Measurements from ENCODE around the gene GRK5.

Gene GRK5

DNA sequence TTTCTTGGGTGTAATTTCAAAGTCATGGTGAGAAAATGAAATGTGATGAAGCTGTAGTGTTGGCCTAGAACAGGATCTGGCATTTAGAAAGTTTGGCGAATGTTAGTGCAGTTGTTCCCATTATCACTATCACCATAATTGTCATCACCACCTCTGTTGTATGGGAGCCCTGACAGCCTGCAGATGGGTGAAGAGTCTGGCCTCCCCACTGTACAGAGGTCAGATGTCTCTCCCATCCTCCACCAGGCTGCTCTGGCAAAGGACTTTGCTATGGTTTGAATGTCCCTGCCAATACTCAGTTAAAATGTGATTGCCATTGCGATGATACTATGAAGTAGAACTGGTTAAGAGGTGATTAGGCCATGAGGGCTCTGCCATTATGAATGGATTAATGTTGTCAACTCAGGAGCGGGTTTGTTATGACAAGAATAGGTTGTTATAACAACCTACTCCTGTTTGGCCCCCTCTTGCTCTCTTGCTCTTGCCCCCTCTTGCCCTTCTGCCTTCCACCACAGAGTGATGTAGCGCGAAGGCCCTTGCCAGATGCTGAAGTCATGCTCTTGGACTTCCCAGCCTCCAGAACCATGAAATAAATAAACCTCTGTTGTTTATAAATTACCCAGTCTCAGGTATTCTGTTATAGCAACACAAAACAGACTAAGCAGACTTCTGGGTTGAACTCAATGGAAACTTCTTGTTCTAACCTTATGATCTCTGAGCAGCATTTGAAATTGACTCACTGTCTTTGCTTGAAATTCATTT is 90.0 kb downstream of the GRK5 start:
- DNase-seq (ENCODE audit: low read depth) = no peak

GRCh38 chr10:119298810-119299209 is 91.4 kb downstream of the GRK5 start:
- no peak for DNase-seq (ENCODE audit: low read depth)

- DNase-seq (ENCODE audit: low read depth) = no peak
Measured at GRCh38 chr10:119299531-119299930, 92.2 kb downstream of the GRK5 start.

GRCh38 chr10:119301397-119301796 is 94.0 kb downstream of the GRK5 start:
- DNase-seq (ENCODE audit: low read depth) = peak; percentile 54

DNA sequence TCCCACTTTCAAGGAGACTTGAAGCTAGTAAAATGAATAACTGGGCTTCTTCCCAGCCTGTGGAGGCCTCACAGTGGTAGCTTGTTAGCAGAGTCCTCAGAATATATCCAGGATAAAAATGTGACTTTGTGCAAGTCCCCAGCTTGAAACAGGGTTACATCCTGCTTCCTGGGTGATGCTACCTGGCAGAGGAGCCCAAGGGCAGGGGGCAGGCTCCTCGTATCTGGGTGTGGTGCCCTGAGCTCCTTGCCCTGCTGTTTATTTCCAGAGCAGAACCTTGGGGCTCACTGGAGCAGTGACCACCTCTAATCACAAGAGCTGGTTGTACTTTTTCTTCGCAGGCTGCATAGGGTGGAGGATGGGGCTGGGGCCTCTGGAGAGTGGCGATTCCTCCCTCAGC is 94.8 kb downstream of the GRK5 start:
- DNase-seq (ENCODE audit: low read depth) = no peak

GRCh38 chr10:119302591-119303253 is 95.4 kb downstream of the GRK5 start:
- no peak for DNase-seq (ENCODE audit: low read depth)

DNA sequence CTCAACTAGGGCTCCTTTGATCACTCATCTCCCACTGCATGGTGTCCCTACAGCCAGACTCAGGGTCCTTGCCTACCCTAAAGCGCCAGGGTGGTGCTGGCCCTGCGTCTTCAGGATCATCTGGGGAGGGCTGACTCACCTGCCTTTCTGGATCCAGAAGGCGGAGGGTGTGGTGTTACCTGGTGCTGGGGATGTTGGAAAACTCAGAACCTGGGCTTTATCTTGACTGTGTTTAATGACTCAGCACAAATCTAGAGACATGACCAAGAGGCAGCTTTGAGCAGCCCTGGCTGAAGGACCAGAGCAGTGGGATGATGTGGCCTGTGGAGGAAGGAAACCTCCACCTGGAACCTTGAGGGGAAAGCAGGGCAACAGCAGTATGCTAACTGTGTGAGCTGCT is 96.5 kb downstream of the GRK5 start:
- DNase-seq (ENCODE audit: low read depth) = no peak

GRCh38 chr10:119304541-119304940 is 97.2 kb downstream of the GRK5 start:
- DNase-seq (ENCODE audit: low read depth) = no peak

DNA sequence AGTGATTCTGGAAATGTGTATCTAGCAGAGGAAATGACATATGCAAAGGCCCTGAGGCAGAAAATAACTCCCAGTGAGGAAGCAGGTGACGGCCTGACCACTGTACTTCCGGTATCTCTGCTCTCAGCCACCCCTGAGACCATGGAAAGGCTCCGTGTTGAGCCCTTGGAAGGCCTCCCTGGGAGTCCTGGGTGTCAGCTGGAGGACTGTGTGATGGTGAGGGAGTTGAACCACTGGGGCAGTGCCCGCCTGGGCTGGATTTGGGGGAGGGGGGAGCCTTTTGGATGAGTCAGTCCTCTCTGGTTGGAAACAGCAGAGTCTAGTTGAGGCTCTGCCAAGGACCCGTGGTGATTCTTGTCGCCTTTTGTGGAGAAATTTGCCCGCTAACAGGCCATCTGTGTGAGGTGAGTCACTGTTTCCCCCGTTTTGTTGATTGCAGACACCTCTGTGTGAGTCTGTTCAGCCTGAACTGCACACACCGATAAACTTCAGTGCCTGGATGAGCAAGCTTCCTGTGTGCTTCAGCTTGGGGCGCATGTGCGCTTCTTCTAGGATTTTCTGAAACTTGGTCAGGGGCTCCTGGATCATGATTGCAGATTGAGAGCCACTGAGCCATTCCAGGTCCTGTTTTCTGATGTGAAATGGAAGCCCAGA is 98.6 kb downstream of the GRK5 start:
- DNase-seq (ENCODE audit: low read depth) = peak; percentile 74

DNA sequence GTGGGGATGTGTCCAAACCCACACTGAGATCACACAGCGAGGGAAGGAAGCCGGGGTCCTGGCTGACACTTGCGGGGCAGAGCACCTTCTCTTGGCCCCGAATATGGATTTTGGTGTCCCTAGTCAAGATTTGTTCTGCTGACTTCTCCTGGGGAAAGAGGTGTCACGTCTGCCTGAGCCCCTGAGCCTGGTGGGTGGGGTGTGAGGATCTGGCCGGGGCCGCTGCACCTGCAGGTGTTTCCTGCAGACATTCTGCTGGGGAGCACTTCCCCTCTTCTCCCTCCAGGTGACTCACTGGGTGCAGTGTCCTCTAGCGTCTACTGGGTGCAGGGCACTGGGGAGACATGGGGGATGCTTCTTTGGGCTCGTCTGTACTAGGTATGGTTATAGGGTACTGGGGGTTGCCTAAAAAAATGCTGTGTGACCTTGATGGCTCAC is 99.2 kb downstream of the GRK5 start:
- DNase-seq (ENCODE audit: low read depth) = peak; percentile 54

- no peak for DNase-seq (ENCODE audit: low read depth)
Measured at GRCh38 chr10:119306986-119307392, 99.6 kb downstream of the GRK5 start.

DNA sequence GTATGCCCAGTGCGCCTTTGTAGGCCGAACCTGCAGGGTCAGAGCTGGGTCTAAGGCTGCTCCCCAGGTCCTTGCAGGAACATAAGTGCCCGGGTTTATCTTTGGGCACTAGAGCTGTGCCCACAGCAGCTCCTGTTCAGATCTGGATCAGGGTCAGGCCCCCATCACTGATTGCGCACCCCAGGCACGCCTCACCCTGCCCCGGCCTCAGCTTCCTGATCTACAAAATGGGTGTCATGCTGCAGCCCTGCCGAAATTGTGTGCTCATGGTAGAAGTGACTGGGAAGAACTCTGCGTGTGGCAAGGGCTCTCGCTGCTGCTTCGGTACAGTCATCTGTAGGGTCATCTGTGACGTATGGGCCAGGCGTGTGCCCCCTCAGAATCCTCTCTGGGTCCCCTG is 100.7 kb downstream of the GRK5 start:
- no peak for DNase-seq (ENCODE audit: low read depth)

DNA sequence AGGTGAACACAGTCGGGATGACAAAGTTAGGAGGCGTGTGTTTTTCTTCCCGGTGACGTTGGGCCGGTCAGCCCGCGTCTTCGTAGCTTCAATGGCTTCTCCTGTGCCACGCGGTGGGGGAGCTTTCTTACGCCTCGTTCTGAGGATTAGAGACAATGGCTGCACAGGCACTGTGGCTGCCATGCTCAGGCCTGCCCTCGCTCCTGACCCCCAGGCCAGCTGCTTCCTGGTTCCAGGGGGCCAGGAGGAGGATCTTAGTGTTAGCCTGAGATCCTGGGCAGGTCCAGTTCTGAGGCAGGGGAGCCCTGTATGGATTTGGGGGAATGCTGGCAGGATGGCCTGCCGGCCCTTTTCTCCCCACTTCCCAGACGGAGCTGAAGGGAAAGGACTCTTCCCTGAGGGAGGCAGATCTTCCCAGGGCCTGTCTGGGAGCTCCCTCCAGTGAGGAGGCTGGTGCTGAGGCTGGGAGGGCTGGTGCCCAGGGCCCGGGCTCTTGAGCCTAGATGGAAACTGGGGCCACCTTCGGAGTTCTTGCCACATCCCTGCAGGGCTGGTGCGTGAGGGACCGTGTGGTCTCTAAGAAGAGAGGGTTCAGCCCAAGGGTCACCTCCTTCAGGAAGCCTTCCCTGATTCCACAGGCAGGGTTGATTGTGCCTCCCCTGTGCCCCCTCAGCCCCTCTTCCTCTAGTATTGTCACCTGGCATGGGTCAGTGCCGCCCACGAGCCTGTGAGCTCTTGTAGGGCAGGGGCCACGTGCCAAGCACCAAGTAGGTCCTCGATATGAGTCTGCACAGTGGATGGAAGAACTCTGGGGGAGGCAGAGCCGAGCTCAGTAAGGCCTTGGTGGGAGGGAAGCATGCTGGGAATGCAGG is 101.4 kb downstream of the GRK5 start:
- DNase-seq (ENCODE audit: low read depth) = no peak

DNA sequence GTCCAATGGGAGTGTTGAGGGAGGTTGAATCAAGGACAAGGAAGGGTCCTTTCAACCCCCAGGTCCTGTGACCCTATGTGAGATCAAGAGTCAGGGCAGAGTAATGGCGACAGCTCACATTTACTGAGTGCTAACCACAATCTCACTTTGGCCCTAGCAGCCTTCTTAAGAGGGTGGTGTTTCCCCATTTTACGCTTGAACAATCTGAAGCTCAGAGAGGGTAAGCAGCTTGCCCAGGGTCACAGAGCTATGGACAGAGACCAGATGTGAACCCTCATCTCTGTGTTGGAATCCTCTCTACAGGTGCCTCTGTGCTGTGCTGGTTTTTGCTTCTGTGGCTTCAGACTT is 102.0 kb downstream of the GRK5 start:
- DNase-seq (ENCODE audit: low read depth) = no peak

DNA sequence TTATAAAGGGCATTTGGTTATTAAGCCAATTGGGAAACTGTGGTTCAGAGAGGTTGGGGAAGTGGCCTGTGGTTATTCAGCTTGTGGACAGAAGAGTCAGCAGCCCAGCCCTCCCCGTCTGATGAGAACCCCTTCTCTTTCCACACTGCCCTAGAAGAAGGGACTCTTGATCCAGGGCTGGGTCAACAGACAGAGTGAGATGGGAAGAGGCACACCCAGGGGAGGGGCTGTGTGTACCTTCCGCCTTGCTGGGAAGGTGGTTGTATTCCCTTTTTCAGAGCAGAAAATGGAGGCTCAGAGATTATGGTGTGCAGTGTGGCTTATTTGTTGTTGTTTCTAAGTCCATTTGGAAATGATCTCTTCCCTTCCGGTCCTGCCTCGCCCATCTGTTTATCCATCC is 103.4 kb downstream of the GRK5 start:
- no peak for DNase-seq (ENCODE audit: low read depth)

DNA sequence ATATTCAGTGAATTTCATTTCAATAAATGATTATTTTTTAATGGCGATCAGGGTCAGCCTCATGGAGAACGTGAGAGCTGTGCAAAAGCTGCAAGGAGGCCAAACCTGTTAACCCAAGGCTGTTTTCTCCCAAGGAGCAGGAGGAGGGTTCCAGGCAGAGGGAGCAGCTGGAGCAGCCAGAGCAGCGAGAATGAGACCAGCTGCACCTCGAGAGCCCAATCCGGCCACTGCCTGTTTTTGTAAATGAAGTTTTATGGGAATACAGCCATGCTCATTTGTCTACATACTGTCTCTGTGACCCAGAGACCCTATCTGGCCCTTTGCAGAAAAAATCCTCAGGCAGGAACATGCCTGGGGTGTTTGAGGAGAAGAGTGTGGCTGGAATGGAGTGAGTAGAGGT is 104.9 kb downstream of the GRK5 start:
- DNase-seq (ENCODE audit: low read depth) = no peak

DNA sequence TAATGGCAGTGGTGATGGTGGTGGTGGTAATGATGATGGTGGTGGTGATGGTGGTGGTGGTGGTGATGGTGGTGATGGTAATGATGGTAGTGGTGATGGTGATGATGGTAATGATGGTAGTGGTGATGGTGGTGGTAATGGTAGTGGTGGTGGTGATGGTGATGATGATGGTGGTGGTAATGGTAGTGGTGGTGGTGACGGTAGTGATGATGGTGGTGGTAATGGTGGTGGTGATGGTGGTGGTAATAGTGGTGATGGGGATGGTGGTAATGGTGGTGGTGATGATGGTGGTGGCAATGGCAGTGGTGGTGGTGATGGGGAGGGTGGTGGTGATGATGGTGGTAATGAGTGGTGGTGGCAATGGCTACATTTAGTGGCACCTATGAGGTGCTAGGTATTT is 105.7 kb downstream of the GRK5 start:
- DNase-seq (ENCODE audit: low read depth) = no peak

- DNase-seq (ENCODE audit: low read depth) = no peak
Measured at GRCh38 chr10:119313644-119314043, 106.3 kb downstream of the GRK5 start.

- DNase-seq (ENCODE audit: low read depth) = no peak
Measured at GRCh38 chr10:119314061-119314460, 106.7 kb downstream of the GRK5 start.

- DNase-seq (ENCODE audit: low read depth) = no peak
Measured at GRCh38 chr10:119314486-119314885, 107.1 kb downstream of the GRK5 start.

GRCh38 chr10:119315128-119316001 is 108.0 kb downstream of the GRK5 start:
- peak; percentile 53 for DNase-seq (ENCODE audit: low read depth)
